ENCODE data around the gene ACSL4.

GRCh38 chrX:109643687-109644086, 89.4 kb downstream of the ACSL4 start:
- no peak for TF ChIP-seq EZH2 (IDR thresholded peaks at IDR 0.05; ENCODE audit: borderline replicate concordance, low read depth, low read length)
- no peak for TF ChIP-seq ZNF217 (CRISPR knock-in tag; IDR thresholded peaks at IDR 0.05)
- TF ChIP-seq, protein P1, sequence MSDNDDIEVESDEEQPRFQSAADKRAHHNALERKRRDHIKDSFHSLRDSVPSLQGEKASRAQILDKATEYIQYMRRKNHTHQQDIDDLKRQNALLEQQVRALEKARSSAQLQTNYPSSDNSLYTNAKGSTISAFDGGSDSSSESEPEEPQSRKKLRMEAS (CRISPR knock-in tag; IDR thresholded peaks at IDR 0.05): no peak
- TF ChIP-seq, protein P2, sequence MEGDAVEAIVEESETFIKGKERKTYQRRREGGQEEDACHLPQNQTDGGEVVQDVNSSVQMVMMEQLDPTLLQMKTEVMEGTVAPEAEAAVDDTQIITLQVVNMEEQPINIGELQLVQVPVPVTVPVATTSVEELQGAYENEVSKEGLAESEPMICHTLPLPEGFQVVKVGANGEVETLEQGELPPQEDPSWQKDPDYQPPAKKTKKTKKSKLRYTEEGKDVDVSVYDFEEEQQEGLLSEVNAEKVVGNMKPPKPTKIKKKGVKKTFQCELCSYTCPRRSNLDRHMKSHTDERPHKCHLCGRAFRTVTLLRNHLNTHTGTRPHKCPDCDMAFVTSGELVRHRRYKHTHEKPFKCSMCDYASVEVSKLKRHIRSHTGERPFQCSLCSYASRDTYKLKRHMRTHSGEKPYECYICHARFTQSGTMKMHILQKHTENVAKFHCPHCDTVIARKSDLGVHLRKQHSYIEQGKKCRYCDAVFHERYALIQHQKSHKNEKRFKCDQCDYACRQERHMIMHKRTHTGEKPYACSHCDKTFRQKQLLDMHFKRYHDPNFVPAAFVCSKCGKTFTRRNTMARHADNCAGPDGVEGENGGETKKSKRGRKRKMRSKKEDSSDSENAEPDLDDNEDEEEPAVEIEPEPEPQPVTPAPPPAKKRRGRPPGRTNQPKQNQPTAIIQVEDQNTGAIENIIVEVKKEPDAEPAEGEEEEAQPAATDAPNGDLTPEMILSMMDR (IDR thresholded peaks at IDR 0.05 in 2 of 3, conservative IDR thresholded peaks at IDR 0.05 in 1 of 3; ENCODE audit: insufficient read depth in 2 of 3, low read depth in 1 of 3, low read length in 3 of 3): no peak
- TF ChIP-seq SRF (CRISPR knock-in tag; IDR thresholded peaks at IDR 0.05): no peak
- TF ChIP-seq, protein P3, sequence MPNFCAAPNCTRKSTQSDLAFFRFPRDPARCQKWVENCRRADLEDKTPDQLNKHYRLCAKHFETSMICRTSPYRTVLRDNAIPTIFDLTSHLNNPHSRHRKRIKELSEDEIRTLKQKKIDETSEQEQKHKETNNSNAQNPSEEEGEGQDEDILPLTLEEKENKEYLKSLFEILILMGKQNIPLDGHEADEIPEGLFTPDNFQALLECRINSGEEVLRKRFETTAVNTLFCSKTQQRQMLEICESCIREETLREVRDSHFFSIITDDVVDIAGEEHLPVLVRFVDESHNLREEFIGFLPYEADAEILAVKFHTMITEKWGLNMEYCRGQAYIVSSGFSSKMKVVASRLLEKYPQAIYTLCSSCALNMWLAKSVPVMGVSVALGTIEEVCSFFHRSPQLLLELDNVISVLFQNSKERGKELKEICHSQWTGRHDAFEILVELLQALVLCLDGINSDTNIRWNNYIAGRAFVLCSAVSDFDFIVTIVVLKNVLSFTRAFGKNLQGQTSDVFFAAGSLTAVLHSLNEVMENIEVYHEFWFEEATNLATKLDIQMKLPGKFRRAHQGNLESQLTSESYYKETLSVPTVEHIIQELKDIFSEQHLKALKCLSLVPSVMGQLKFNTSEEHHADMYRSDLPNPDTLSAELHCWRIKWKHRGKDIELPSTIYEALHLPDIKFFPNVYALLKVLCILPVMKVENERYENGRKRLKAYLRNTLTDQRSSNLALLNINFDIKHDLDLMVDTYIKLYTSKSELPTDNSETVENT (CRISPR knock-in tag; IDR thresholded peaks at IDR 0.05): no peak
- TF ChIP-seq, protein P4, sequence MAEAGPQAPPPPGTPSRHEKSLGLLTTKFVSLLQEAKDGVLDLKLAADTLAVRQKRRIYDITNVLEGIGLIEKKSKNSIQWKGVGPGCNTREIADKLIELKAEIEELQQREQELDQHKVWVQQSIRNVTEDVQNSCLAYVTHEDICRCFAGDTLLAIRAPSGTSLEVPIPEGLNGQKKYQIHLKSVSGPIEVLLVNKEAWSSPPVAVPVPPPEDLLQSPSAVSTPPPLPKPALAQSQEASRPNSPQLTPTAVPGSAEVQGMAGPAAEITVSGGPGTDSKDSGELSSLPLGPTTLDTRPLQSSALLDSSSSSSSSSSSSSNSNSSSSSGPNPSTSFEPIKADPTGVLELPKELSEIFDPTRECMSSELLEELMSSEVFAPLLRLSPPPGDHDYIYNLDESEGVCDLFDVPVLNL (CRISPR knock-in tag; IDR thresholded peaks at IDR 0.05; ENCODE audit: low read depth): no peak
- no peak for TF ChIP-seq ARHGAP35 (IDR thresholded peaks at IDR 0.05; ENCODE audit: partially characterized antibody)
- no peak for TF ChIP-seq HMGXB4 (CRISPR knock-in tag; IDR thresholded peaks at IDR 0.05)
- TF ChIP-seq ZNF695 (CRISPR knock-in tag; IDR thresholded peaks at IDR 0.05): no peak
- no peak for TF ChIP-seq ZFP91 (CRISPR knock-in tag; IDR thresholded peaks at IDR 0.05)
- TF ChIP-seq SIX5 (IDR thresholded peaks at IDR 0.05; ENCODE audit: borderline replicate concordance in 1 of 2, insufficient read depth in 1 of 2, low read depth in 1 of 2, low read length in 2 of 2): no peak
- TF ChIP-seq PBX2 (CRISPR knock-in tag; IDR thresholded peaks at IDR 0.05; ENCODE audit: low read depth): no peak
- TF ChIP-seq PBX2 (tag; conservative IDR thresholded peaks at IDR 0.05; ENCODE audit: low read depth): no peak
- no peak for TF ChIP-seq ZBTB12 (CRISPR knock-in tag; IDR thresholded peaks at IDR 0.05)
